K562 (cell line): ENCODE results near the gene GALNT16. TPM values are rescaled to one million over a fixed set of nuclear protein-coding genes. Genes with fewer than 3 reads are reported as not detected.

ENCODE experiments used
- ADNP ChIP-seq: fragments of 200-800 bp; sonication (Bioruptor generic); IDR thresholded peaks from 2 replicates; pipeline ENCODE4 v1.6.1; 2016; ENCODE audit warnings: missing genetic modification characterization, missing compliant biosample characterization
- ARHGAP35 ChIP-seq: fragments of 450-650 bp; IDR thresholded peaks from 2 replicates; pipeline ENCODE4 v1.6.1; 2018; ENCODE audit not compliant: partially characterized antibody
- ARID2 ChIP-seq: fragments of 450-650 bp; IDR thresholded peaks from 2 replicates; pipeline ENCODE4 v1.6.1; 2017; ENCODE audit warnings: antibody characterized with exemption, mild to moderate bottlenecking
- BHLHE40 ChIP-seq: IDR thresholded peaks from 2 replicates; pipeline ENCODE4 v1.6.1; 2011; ENCODE audit warnings: low read length, improper control_type of control experiment
- DIDO1 ChIP-seq: fragments of 450-650 bp; IDR thresholded peaks from 2 replicates; pipeline ENCODE4 v1.6.1; 2016; ENCODE audit warnings: low read depth, missing biosample characterization, missing genetic modification characterization
- GTF2F1 ChIP-seq: IDR thresholded peaks from 2 replicates; pipeline ENCODE4 v1.6.1; 2011; ENCODE audit warnings: low read depth, low read length, improper control_type of control experiment
- NEUROD1 ChIP-seq: fragments of 150-350 bp; IDR thresholded peaks from 2 replicates; pipeline ENCODE4 v1.6.1; 2014; ENCODE audit warnings: borderline replicate concordance, low read length, low read depth; ENCODE audit not compliant: partially characterized antibody
- RAD51 ChIP-seq: fragments of 450-650 bp; IDR thresholded peaks from 2 replicates; pipeline ENCODE4 v1.7.1; 2016; ENCODE audit warnings: low read depth, mild to moderate bottlenecking, borderline replicate concordance
- RFX1 ChIP-seq: fragments of 450-650 bp; IDR thresholded peaks from 2 replicates; pipeline ENCODE4 v1.6.1; 2016; ENCODE audit warnings: mild to moderate bottlenecking, moderate library complexity
- RFX7 ChIP-seq: fragments of 250-450 bp; sonication (Bioruptor Pico); IDR thresholded peaks from 2 replicates; pipeline ENCODE4 v1.5.1; 2021; ENCODE audit warnings: mild to moderate bottlenecking
- SRSF3 ChIP-seq: fragments of 200-400 bp; formaldehyde crosslinking; IDR thresholded peaks from 2 replicates; pipeline ENCODE4 v1.6.1; 2016; ENCODE audit warnings: mild to moderate bottlenecking, low read length, moderate library complexity; ENCODE audit not compliant: insufficient read depth
- TAF15 ChIP-seq: fragments of 200-400 bp; formaldehyde crosslinking; IDR thresholded peaks from 2 replicates; pipeline ENCODE4 v1.6.1; 2017; ENCODE audit warnings: mild to moderate bottlenecking, low read depth, low read length, moderate library complexity
- TOE1 ChIP-seq, 2 experiments: fragments of 450-650 bp in 1 of 2; sonication (generic) in 1 of 2; formaldehyde crosslinking in 1 of 2; IDR thresholded peaks; 2 replicates each; pipeline versions ENCODE4 v1.7.1 to v1.8.0; 2016 to 2022; ENCODE audit warnings: borderline replicate concordance in 2 of 2, mild to moderate bottlenecking in 2 of 2, antibody characterized with exemption in 1 of 2, inconsistent platforms in 1 of 2, low read depth in 1 of 2, missing genetic modification reagents in 1 of 2, moderate library complexity in 1 of 2
- USF2 ChIP-seq: sonication (generic); formaldehyde crosslinking; IDR thresholded peaks from 2 replicates; pipeline ENCODE4 v1.5.0; 2020; ENCODE audit warnings: missing genetic modification reagents
- ZNF584 ChIP-seq: fragments of 200-800 bp; sonication (Bioruptor generic); IDR thresholded peaks from 2 replicates; pipeline ENCODE4 v1.6.1; 2016; ENCODE audit warnings: low read depth, mild to moderate bottlenecking, missing genetic modification characterization, missing compliant biosample characterization
- polyA plus RNA-seq, 8 experiments: library from polyadenylated mRNA; depleted of rRNA in 4 of 8; stranded (reverse) in 5 of 8; unstranded in 3 of 8; fragments of >200 nt; fragmentation: Nextera tagmentation in 2 of 8; fragmentation: Illumina TruSeq in 1 of 8; extraction: Ambion mirVana in 2 of 8; extraction: Trizol in 1 of 8; gene quantifications; 2 replicates each; pipeline versions ENCODE4 v1.2.1 to v1.2.3, GENCODE V29; 2011 to 2014; ENCODE audit warnings: inconsistent platforms in 1 of 8, missing spikeins in 1 of 8
- total RNA-seq, 7 experiments: library from RNA; depleted of rRNA in 6 of 7; stranded (reverse); fragments of >200 nt in 6 of 7; fragmentation: Illumina TruSeq in 2 of 7; extraction: Trizol in 2 of 7; gene quantifications; 2 replicates each; pipeline versions ENCODE4 v1.2.1 to v1.2.3, GENCODE V29; 2011 to 2021; ENCODE audit warnings: low replicate concordance in 1 of 7
- TF ChIP-seq, protein P1 (sequence below): sonication (generic); formaldehyde crosslinking; IDR thresholded peaks from 2 replicates; pipeline ENCODE4 v1.9.0; 2022; ENCODE audit warnings: mild to moderate bottlenecking, missing genetic modification reagents
- TF ChIP-seq, protein P2 (sequence below), 2 experiments: fragments of 450-650 bp; IDR thresholded peaks; 2 replicates each; pipeline ENCODE4 v1.6.1; 2016; ENCODE audit warnings: mild to moderate bottlenecking in 2 of 2, borderline replicate concordance in 1 of 2, low read depth in 1 of 2, moderate library complexity in 1 of 2

The GALNT16 gene
- total and polyA plus RNA-seq, 9 of the 15 experiments (the other 6 are each of a cell fraction or from before 2014, with no cell fraction given) = not detected

DNA sequence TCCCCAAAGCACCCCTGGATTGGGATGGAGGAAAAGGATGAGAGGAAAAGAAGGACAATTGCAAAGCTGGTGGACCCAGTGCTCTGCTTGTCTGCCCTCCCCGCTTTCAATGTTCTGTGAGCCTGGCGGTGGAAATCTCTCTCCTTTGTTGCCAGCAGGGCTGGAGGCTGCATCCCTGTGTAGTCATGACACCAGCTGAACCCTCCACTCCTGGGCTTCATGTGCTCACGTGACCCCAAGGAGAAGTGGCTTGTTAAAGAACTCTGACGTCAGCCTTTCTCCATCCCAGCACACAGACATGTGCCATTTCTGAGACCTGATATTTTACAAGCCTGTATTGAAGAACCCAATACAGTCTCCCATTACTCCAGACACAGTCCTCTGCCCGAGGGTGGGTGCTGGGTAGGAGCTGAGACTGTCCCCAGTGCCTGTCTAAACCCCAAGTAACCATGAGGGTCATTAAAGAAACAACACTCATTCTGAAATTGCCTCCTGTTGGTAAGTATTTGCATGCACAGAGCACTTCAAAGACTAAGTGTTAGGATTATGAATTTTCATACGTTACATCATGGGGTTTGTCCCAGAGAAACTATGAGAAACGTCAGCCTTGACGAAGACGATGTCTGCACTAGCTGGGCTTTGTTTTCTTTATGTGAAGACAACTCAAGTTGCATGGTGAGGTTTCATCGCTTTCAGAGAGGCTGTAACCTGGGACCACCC lies 21.7 kb downstream of the GALNT16 start (continued):
- no peak for TF ChIP-seq RFX7 (CRISPR knock-in tag)
- TF ChIP-seq, protein P1, sequence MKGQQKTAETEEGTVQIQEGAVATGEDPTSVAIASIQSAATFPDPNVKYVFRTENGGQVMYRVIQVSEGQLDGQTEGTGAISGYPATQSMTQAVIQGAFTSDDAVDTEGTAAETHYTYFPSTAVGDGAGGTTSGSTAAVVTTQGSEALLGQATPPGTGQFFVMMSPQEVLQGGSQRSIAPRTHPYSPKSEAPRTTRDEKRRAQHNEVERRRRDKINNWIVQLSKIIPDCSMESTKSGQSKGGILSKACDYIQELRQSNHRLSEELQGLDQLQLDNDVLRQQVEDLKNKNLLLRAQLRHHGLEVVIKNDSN (CRISPR knock-in tag) = peak; percentile 79
- peak; percentile 46 for TF ChIP-seq RAD51
- peak; percentile 77 for TF ChIP-seq USF2 (CRISPR knock-in tag)
- TF ChIP-seq SRSF3 = no peak
- no peak for TF ChIP-seq GTF2F1
- peak; percentile 41 for TF ChIP-seq RFX1
- no peak for TF ChIP-seq TAF15
- no peak for TF ChIP-seq DIDO1
- TF ChIP-seq TOE1 (IDR thresholded peaks at IDR 0.05; ENCODE audit: borderline replicate concordance) = peak; percentile 48; the same call in 1 of the 2 replicates
- no peak for TF ChIP-seq TOE1 (CRISPR knock-in tag; IDR thresholded peaks at IDR 0.05; ENCODE audit: borderline replicate concordance, low read depth)
- TF ChIP-seq, protein P2, sequence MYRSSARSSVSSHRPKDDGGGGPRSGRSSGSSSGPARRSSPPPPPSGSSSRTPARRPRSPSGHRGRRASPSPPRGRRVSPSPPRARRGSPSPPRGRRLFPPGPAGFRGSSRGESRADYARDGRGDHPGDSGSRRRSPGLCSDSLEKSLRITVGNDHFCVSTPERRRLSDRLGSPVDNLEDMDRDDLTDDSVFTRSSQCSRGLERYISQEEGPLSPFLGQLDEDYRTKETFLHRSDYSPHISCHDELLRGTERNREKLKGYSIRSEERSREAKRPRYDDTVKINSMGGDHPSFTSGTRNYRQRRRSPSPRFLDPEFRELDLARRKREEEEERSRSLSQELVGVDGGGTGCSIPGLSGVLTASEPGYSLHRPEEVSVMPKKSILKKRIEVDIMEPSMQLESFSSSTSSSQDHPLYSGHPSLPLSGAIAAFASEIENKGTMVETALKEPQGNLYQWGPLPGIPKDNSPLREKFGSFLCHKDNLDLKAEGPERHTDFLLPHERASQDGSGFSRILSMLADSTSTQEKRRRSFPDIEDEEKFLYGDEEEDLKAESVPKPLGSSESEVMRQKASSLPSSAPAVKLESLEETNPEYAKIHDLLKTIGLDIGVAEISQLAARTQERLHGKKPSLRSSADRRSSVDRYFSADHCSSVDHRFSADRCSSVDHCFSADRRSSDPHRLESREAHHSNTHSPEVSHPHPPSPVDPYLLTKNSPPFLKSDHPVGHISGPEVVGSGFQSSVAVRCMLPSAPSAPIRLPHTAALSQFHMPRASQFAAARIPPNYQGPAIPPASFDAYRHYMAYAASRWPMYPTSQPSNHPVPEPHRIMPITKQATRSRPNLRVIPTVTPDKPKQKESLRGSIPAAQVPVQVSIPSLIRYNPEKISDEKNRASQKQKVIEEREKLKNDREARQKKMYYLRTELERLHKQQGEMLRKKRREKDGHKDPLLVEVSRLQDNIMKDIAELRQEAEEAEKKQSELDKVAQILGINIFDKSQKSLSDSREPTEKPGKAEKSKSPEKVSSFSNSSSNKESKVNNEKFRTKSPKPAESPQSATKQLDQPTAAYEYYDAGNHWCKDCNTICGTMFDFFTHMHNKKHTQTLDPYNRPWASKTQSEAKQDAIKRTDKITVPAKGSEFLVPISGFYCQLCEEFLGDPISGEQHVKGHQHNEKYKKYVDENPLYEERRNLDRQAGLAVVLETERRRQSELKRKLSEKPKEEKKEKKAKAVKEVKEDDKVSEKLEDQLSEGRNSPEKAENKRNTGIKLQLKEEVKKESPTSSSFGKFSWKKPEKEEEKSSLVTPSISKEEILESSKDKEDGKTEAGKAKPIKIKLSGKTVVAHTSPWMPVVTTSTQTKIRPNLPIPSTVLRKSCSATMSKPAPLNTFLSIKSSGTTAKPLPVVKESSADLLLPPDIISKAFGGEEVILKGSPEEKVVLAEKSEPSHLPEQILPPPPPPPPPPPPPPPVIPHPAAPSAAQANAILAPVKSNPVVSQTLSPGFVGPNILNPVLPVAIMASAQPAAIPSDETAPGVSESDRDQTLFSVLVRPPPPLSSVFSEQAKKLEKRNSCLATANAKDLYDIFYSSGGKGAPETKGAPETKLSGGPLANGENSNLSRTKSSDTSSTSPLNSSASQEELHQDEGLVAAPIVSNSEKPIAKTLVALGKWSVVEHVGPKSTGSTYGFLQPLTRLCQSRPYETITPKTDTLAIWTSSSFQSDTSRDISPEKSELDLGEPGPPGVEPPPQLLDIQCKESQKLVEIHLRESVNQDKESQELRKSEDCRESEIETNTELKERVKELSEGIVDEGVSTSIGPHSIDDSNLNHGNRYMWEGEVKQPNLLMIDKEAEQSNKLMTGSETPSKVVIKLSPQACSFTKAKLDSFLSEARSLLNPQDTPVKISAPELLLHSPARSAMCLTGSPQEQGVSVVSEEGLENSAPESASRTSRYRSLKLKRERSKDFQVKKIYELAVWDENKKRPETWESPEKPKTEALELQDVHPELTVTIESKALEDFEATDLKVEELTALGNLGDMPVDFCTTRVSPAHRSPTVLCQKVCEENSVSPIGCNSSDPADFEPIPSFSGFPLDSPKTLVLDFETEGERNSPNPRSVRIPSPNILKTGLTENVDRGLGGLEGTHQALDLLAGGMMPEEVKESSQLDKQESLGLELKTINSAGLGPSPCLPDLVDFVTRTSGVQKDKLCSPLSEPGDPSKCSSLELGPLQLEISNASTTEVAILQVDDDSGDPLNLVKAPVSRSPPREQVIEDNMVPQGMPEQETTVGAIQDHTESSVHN (IDR thresholded peaks at IDR 0.05; ENCODE audit: borderline replicate concordance in 1 of 2, low read depth in 1 of 2) = no peak
- no peak for TF ChIP-seq NEUROD1
- TF ChIP-seq ZNF584 = no peak
- no peak for TF ChIP-seq ARHGAP35
- no peak for TF ChIP-seq ARID2
- no peak for TF ChIP-seq ADNP (tag)
- peak; percentile 19; the same call in 1 of the 2 replicates for TF ChIP-seq BHLHE40
